GM12892 (cell line): ENCODE data around the gene MAGI2.
"Not testable (repeated sequence)": the region's sequence is repeated elsewhere in the genome, so short reads cannot be mapped to it uniquely, and the experiment has no call there.

Experiments used
- DNase-seq: peaks from one replicate; pipeline ENCODE4 v3.0.0; 2011; ENCODE audit not compliant: insufficient read length
- FAIRE-seq: peaks from 2 replicates; lab custom pipeline; 2011; peaks lifted over from hg19 to GRCh38; lab: Jason Lieb, UNC
- POLR2A ChIP-seq: IDR thresholded peaks from 2 replicates; pipeline ENCODE4 v1.6.1; 2011; ENCODE audit warnings: low read depth, low read length, control low read depth
- POLR2AphosphoS5 ChIP-seq: IDR thresholded peaks from 2 replicates; pipeline ENCODE4 v1.6.1; 2011; ENCODE audit warnings: low read depth, low read length, control low read depth
- TAF1 ChIP-seq: IDR thresholded peaks from 2 replicates; pipeline ENCODE4 v1.6.1; 2011; ENCODE audit warnings: low read depth, mild to moderate bottlenecking, control low read depth, low read length, borderline replicate concordance

Gene MAGI2

DNA sequence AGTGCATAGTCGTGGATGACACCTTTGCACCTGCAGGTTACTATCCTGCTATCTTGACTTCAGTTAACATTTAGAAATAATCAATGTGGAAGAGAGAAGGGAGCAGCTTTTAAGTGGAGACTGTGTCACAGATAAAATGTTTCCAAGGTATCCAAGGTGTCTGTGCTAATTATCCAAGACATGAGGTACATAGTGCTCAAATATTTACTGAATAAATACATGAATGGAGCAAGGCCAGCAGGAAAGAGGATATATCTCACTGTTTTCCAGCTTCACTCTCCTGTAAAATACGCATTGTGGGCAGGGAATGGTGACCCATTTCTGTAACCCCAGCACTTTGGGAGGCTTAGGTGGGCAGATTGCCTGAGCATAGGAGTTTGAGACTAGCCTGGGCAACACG is 1102.5 kb downstream of the MAGI2 start:
- no peak for FAIRE-seq

DNA sequence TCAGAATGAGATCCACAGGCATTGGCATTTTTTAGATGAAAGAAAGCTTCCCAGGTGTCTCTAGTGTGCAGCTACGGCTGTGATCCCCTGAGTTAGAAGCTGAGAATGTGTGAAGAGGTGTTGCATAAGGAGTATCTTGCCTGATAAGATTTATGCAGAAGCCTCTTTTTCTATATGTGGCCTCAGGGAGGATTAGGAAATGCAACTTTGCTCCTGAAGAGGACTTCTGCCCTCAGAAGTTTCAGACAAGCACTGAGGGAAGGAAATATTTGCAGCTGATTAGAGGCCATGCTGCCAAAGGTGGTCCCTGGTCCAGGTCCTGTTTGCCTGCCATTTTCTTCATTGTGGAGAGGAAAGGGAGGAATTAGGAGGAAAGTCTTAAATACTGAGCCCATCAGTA is 1103.1 kb downstream of the MAGI2 start:
- no peak for FAIRE-seq
- no peak for DNase-seq
- TF ChIP-seq TAF1 (no peak), POLR2A (no peak), POLR2AphosphoS5 (no peak)

More for the DNA sequence above, 1102.5 kb downstream of the MAGI2 start:
- no peak for DNase-seq
- TF ChIP-seq POLR2AphosphoS5 (no peak), POLR2A (no peak), TAF1 (no peak)

DNA sequence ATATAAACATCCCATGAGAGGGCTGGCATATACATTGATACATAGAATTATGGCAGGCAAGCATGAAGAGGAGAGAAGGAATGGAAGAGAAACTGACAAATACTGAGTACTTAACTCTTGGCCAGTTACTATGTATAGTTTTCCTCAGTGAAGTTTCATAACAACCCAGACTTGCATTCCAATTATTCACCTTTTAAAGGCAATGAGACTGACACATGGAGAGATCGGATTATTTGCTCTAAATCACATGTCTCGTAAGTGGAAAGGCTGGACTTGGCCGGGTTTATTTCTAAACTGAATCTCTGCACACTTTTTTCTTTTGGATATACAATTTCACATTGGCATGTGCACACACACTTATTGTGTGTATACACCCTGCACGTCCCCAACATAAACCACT is 1106.6 kb downstream of the MAGI2 start:
- TF ChIP-seq POLR2AphosphoS5 (no peak), POLR2A (no peak), TAF1 (no peak)
- FAIRE-seq (no peak), DNase-seq (no peak)

DNA sequence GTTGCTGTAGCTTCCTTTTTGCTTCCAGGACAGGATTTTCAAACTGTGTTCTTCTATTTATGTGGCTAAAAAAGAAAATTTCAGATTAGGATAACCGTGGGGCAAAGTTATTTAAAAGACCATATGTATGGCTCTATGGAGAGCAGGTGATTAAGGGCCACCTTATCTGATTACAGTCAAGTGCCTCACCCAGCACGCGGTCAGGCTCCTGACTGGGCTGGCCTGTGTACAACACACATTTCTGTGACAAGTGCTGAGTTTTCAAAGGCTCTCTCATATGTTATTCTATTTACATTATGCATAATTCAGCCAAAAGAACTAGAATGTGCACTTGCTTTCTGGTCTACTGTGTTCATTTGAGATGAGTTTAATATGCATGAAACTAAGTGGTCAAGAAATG is 1107.5 kb downstream of the MAGI2 start:
- FAIRE-seq: no peak
- TF ChIP-seq TAF1: no peak
- DNase-seq: no peak

DNA sequence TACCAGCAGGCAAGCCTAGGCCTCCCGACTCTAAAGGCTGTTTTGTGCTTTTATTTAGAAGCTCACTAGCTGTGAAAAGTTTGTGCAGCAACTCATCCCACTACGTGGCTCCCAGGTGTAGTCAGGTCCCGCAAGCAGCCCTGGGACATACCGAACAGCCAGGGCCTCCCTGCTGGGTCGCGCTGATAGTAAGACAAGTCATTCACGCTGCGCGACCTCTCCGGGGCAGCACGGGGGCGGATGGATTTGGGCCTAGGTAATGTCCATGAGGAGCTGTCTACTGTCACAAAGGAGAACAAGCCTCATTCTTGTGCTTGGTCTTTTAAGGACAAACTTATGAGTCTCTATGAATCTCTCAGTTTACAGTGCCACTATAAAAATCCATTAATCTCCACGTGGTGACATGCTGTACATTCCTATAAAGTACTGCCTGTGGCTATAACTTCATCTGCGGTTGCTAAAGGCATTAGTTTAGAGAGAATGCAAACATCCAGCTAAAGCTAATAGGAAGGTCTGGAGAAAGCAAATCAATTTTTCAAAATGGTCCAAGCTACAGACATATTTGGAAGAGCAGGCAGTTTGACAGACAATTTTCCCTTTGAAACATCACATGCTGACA is 1108.1 kb downstream of the MAGI2 start:
- no peak for FAIRE-seq
- TF ChIP-seq TAF1 (no peak), POLR2AphosphoS5 (no peak), POLR2A (no peak)
- DNase-seq: no peak

DNA sequence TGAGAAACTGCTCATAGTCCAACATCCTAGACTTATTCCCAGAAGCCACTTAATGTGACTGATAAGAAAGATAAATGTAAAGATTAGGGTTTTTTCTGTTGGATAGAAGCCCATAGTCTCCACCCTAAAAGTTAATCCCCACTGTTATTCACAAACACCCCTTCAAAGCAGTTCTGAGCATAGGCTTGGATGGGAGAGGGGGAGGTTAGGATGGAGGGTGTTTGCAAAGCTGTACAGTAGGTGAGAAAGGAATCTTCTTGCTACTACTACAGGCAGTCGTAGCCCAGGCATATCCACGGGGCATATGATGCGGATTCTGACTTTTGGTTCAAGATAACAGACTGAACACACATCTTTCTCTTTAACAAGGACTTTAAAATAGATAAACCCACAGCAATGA is 1119.0 kb downstream of the MAGI2 start:
- FAIRE-seq (no peak), DNase-seq (no peak)
- TF ChIP-seq POLR2A (no peak), POLR2AphosphoS5 (no peak), TAF1 (no peak)

DNA sequence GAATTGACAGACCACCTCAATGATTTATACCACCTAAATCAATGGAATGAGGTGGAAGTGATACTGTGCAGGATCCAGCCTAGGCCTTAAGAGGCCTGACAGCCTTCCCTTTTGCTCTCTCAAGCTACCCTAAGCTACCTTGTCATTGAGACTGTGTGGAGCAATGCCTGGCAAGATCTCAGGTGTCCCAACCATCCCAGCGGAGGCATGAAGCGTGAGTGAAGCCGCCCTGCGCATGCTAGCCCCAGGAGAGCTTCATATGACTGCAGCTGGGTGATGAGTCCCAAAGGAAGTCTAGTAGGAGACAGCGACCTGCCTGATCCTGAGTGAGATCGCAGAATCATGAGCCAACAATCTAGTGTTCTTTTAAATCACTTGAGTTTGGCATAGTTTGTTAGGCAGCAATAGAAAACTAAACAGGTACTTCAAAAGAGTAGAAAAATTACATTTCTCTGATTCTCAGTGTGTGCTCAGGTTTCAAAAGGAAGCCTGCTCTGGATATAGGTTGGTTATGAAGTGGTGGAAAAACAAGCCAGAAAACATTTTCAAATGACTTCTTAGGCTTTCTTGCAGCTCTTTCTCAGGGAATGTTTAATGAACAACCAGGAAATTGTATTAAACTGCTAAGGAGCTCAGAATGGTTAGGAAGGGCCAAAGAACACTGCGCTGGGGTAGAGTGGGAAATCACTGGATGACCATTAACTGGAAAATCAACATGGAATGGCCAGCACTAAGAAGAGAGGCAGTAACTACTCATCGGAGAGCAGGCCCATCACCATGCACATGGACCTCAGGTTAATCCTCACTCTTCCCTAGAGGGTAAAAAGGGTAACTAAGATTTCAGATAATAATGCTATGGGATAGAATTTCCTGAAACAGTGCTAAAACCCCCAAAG is 1119.7 kb downstream of the MAGI2 start:
- FAIRE-seq (no peak), DNase-seq (no peak)
- TF ChIP-seq POLR2AphosphoS5 (no peak), POLR2A (no peak), TAF1 (no peak)

DNA sequence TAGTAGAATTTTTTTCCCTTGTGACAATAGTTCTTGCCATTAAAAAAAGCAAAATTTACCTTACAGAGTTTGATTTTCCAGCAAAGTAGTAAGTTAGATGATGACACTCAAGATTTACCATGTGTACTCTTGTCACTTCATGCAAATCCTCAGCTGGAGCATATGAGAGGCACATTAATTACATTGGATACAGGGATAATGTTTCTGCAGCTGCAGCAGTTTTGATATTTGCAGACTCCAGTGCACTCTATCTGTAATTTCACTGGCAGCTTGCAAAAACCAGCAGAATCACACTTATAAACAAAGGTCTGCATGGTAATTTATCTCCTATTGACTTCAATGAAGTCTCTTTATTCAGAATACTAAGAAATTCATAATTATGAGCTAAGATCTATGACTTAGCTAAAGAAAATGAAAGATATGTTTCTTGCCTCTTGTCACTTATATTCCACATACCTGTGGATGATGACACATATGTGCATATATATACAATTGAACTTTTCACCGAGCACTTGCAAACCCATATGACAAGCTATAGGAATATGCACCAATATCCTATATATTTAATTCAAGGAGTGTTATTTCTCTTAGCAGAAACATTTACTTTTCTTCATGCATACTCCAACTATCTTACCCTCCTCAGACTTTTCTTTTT is 1124.3 kb downstream of the MAGI2 start:
- DNase-seq: no peak
- TF ChIP-seq TAF1: no peak
- no peak for TF ChIP-seq POLR2AphosphoS5
- FAIRE-seq: no peak

DNA sequence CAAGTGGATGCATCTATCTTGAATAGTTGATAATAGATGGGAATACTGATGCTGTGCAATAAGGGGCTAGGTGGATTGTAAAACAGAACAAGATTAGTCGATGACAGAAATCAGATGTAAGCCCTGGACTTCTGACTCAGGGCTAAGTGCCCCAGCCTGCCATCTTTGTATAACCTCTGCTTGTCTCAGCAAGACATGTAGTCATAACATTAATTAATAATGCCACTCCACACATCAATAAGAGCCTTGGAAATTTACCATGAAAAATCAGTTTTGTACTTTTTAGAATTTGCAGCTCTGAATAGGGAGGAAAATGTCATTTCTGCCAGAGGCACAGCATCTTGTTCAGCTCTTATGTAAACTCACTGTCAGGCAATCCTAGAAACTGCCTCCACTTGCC is 1125.7 kb downstream of the MAGI2 start:
- no peak for TF ChIP-seq POLR2A
- TF ChIP-seq TAF1: no peak
- TF ChIP-seq POLR2AphosphoS5: no peak
- DNase-seq (no peak), FAIRE-seq (no peak)

DNA sequence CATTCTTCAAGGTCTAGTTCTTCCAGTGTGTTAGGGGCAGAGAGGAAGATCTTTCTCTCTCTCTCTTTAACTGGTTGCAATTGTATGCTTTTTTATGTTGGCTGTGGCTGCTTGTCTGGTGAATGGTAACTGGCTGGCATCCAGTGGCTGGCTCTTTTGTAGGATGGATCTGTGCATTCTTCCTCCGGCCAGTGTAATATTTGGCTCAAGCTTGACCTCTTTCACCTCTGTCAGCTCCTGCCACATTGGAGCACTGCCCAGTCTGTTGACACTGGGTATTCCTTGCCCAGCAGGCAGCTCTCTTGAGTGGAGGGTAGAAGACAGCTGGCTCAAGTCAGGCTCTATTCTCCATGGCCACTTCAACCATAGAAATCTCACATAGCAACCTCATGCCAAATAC is 1126.6 kb downstream of the MAGI2 start:
- FAIRE-seq (no peak), DNase-seq (no peak)
- TF ChIP-seq POLR2AphosphoS5 (no peak), TAF1 (no peak), POLR2A (no peak)

DNA sequence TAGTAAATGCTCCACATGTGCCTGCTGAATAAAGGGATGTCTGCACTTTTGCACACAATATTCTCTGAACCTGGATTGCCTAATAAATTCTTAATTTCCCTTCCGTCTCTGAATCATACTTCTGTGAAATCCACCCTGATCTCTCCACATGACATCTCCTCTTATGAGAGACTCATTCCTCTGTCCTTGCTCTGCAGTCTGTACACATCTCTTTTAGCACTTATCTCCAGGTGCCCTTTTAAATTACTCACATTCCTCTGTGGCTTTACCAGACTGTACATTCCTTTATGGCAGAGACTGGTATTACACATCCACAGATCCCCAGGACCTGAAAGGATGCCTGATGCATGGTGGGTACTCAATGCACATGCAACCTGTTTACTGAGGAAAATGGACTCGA is 1127.3 kb downstream of the MAGI2 start:
- TF ChIP-seq POLR2AphosphoS5 (no peak), TAF1 (no peak), POLR2A (no peak)
- DNase-seq (no peak), FAIRE-seq (no peak)

DNA sequence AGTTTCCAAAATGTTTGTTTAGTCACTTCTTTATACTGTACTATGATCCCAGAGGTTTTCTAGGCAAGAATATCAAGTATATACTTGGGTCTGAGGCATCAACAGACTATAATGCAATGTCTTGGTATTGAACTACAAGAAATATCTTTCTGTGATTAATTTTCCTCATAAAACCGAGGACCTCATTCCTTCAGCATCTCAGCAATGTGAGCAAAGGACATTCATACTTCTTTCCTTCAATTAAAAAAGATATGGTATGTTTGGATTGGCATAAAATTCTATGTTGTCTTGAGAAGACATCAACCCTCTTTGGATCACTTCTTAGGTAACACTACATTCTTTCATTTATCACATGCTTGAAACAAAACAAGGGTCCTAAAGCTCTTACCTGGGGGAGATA is 1130.3 kb downstream of the MAGI2 start:
- TF ChIP-seq POLR2AphosphoS5 (no peak), TAF1 (no peak), POLR2A (no peak)
- FAIRE-seq (no peak), DNase-seq (no peak)

DNA sequence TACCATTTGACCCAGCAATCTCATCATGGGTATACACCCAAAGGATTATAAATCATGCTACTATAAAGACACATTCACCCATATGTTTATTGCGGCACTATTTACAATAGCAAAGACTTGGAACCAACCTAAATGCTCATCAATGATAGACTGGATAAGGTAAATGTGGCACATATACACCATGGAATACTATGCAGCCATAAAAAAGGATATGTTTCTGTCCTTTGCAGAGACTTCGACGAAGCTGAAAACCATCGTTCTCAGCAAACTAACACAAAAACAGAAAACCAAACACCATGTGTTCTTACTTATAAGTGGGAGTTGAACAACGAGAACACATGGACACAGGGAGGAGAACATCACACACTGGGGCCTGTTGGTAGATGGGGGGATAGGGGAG is 1131.2 kb downstream of the MAGI2 start:
- DNase-seq, FAIRE-seq: not testable (repeated sequence)
